HG02623 (cell line): ENCODE data around the gene GRIP2.

Experiments
- ATAC-seq: cut with Tn5 transposase; IDR thresholded peaks from one replicate; pipeline ENCODE4 v1.9.1; 2021; ENCODE audit warnings: moderate library complexity; ENCODE audit not compliant: unreplicated experiment

The GRIP2 gene

GRCh38 chr3:14439501-14440167, 100.5 kb downstream of the GRIP2 start:
- ATAC-seq = no peak
